ENCODE data around the gene HSPA1B. TPM values are rescaled to one million over a fixed set of nuclear protein-coding genes. Genes with fewer than 3 reads are reported as not detected.
"Not testable (repeated sequence)": the region's sequence is repeated elsewhere in the genome, so short reads cannot be mapped to it uniquely, and the experiment has no call there.

Gene HSPA1B
- polyA plus RNA-seq, 2 of the 4 experiments (the other 2 are of a cell fraction) = 70.6 to 125 TPM

DNA sequence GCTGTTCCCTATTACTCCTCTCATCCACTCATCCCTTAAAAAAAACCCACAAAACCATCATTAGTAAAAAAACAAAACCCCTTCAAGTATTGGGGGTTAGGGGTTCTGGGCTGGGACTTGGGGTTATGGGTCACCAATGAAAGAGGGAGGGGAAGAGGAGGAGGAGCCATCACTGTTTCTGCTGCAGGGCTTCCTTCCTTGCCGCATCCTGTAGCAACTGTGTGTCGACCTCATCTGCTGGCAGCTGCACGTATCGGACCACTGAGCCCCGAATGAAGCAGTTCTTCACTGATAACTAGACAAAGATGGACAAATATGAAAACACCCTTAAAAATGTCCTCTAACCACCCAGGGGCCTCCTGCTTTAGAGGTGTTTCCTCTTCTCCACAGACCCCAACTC is 29.9 kb upstream of the HSPA1B start:
- POLR2A ChIA-PET = interaction anchor here (2.6 kb wide), 1 partner anchor 9 kb away, joined by 18 read pairs; the partner anchor contains the start of gene LSM2
- 91% methylated on average over 5 of the region's 5 CpGs for WGBS (ENCODE audit: missing lambda C conversion rate)
- no peak for FAIRE-seq
- H3K4me3 ChIP-seq = no peak overlapping the region
- no peak for DNase-seq (ENCODE audit: low read depth in 1 of 2, low spot score in 1 of 2)
- peaks cover 20% of the 10 kb centered on the region; the same call in 2 of the 3 replicates for H3K4me1 ChIP-seq
- no peak overlapping the region for H3K4me2 ChIP-seq
- CTCF ChIA-PET = interaction anchor here (3.3 to 3.8 kb wide), 2 partner anchors 8 to 33 kb away, joined by 19 to 27 read pairs; partner anchors contain the start of gene LSM2
- H3K27ac ChIP-seq = no peak overlapping the region
- no peak for ATAC-seq
- no peak for TF ChIP-seq HOXB5 (CRISPR knock-in tag; IDR thresholded peaks at IDR 0.05)
- TF ChIP-seq PHF8 (IDR thresholded peaks at IDR 0.05; ENCODE audit: borderline replicate concordance, low read depth) = no peak
- no peak for TF ChIP-seq CBX2 (IDR thresholded peaks at IDR 0.05; ENCODE audit: borderline replicate concordance, low read depth)
- no peak for TF ChIP-seq ESRRA (IDR thresholded peaks at IDR 0.05; ENCODE audit: borderline replicate concordance, low read length)
- no peak for TF ChIP-seq FOSB (CRISPR knock-in tag; IDR thresholded peaks at IDR 0.05)
- TF ChIP-seq RAD21 (conservative IDR thresholded peaks at IDR 0.05 in 1 of 2, IDR thresholded peaks at IDR 0.05 in 1 of 2) = no peak
- no peak for TF ChIP-seq RNF2 (IDR thresholded peaks at IDR 0.05; ENCODE audit: borderline replicate concordance, low read depth)
- TF ChIP-seq HEYL (CRISPR knock-in tag; IDR thresholded peaks at IDR 0.05) = no peak
- no peak for TF ChIP-seq BHLHE40 (IDR thresholded peaks at IDR 0.05; ENCODE audit: low read depth, low read length)
- no peak for TF ChIP-seq NR3C1 (IDR thresholded peaks at IDR 0.05)
- no peak for TF ChIP-seq RARB (CRISPR knock-in tag; IDR thresholded peaks at IDR 0.05)
- TF ChIP-seq HDAC2 (IDR thresholded peaks at IDR 0.05) = no peak
- TF ChIP-seq RCOR1 (IDR thresholded peaks at IDR 0.05; ENCODE audit: low read depth, low read length) = no peak
- no peak for TF ChIP-seq POLR2AphosphoS2 (conservative IDR thresholded peaks at IDR 0.05; ENCODE audit: low read length)
- TF ChIP-seq KDM5A (IDR thresholded peaks at IDR 0.05) = no peak
- no peak for TF ChIP-seq CBX8 (IDR thresholded peaks at IDR 0.05)
- TF ChIP-seq MAFK (IDR thresholded peaks at IDR 0.05; ENCODE audit: partially characterized antibody) = no peak
- TF ChIP-seq ZC3H11A (IDR thresholded peaks at IDR 0.05) = no peak
- no peaks in the 10 kb centered on the region for H3K9me3 ChIP-seq

DNA sequence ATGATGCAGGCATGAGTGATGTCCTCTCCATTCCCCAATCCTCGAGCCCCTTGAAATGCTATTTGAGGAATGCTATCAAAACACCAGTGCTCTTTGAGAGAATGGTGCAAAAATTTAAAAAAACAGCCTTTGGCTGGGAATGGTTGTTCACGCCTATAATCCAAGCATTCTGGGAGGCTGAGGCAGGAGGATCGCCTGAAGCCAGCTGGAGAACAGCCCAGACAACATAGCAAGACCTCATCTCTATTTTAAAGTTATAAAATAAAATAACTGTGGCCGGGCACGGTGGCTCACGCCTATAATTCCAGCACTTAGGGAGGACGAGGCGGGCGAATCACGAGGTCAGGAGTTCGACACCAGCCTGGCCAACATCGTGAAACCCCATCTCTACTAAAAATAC is 27.8 kb upstream of the HSPA1B start:
- ATAC-seq = no peak
- H3K4me3 ChIP-seq = no peak overlapping the region
- CTCF ChIA-PET = interaction anchor here (1.5 to 2.7 kb wide), 2 partner anchors 30 to 70 kb away, joined by 5 to 12 read pairs; partner anchors contain the start of gene DDAH2
- 93% methylated on average over 12 of the region's 12 CpGs for WGBS (ENCODE audit: missing lambda C conversion rate)
- no peak for DNase-seq (ENCODE audit: low read depth in 1 of 2, low spot score in 1 of 2)
- POLR2A ChIA-PET = interaction anchor here (1.0 to 1.4 kb wide), 2 partner anchors 15 to 28 kb away, joined by 8 read pairs; partner anchors contain the start of genes HSPA1A, HSPA1B and HSPA1L
- no peak for FAIRE-seq
- H3K4me1 ChIP-seq = peaks cover 4% of the 10 kb centered on the region; the same call in 1 of the 3 replicates
- no peak overlapping the region for H3K4me2 ChIP-seq
- TF ChIP-seq PHF8 (IDR thresholded peaks at IDR 0.05; ENCODE audit: borderline replicate concordance, low read depth) (no peak), NFE2L2 (conservative IDR thresholded peaks at IDR 0.05; ENCODE audit: low read length) (no peak), POLR2A (IDR thresholded peaks at IDR 0.05; ENCODE audit: low read length) (no peak), FOXS1 (CRISPR knock-in tag; IDR thresholded peaks at IDR 0.05) (no peak), ZC3H11A (IDR thresholded peaks at IDR 0.05) (no peak)
- TF ChIP-seq, protein P1, sequence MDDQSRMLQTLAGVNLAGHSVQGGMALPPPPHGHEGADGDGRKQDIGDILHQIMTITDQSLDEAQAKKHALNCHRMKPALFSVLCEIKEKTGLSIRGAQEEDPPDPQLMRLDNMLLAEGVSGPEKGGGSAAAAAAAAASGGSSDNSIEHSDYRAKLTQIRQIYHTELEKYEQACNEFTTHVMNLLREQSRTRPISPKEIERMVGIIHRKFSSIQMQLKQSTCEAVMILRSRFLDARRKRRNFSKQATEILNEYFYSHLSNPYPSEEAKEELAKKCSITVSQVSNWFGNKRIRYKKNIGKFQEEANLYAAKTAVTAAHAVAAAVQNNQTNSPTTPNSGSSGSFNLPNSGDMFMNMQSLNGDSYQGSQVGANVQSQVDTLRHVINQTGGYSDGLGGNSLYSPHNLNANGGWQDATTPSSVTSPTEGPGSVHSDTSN (IDR thresholded peaks at IDR 0.05) = no peak
- TF ChIP-seq, protein P2, sequence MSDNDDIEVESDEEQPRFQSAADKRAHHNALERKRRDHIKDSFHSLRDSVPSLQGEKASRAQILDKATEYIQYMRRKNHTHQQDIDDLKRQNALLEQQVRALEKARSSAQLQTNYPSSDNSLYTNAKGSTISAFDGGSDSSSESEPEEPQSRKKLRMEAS (IDR thresholded peaks at IDR 0.05) = no peak
- TF ChIP-seq, protein P3, sequence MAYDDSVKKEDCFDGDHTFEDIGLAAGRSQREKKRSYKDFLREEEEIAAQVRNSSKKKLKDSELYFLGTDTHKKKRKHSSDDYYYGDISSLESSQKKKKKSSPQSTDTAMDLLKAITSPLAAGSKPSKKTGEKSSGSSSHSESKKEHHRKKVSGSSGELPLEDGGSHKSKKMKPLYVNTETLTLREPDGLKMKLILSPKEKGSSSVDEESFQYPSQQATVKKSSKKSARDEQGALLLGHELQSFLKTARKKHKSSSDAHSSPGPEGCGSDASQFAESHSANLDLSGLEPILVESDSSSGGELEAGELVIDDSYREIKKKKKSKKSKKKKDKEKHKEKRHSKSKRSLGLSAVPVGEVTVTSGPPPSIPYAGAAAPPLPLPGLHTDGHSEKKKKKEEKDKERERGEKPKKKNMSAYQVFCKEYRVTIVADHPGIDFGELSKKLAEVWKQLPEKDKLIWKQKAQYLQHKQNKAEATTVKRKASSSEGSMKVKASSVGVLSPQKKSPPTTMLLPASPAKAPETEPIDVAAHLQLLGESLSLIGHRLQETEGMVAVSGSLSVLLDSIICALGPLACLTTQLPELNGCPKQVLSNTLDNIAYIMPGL (CRISPR knock-in tag; IDR thresholded peaks at IDR 0.05; ENCODE audit: borderline replicate concordance) = no peak
- H3K27ac ChIP-seq = no peak overlapping the region
- H3K9me3 ChIP-seq = no peaks in the 10 kb centered on the region

DNA sequence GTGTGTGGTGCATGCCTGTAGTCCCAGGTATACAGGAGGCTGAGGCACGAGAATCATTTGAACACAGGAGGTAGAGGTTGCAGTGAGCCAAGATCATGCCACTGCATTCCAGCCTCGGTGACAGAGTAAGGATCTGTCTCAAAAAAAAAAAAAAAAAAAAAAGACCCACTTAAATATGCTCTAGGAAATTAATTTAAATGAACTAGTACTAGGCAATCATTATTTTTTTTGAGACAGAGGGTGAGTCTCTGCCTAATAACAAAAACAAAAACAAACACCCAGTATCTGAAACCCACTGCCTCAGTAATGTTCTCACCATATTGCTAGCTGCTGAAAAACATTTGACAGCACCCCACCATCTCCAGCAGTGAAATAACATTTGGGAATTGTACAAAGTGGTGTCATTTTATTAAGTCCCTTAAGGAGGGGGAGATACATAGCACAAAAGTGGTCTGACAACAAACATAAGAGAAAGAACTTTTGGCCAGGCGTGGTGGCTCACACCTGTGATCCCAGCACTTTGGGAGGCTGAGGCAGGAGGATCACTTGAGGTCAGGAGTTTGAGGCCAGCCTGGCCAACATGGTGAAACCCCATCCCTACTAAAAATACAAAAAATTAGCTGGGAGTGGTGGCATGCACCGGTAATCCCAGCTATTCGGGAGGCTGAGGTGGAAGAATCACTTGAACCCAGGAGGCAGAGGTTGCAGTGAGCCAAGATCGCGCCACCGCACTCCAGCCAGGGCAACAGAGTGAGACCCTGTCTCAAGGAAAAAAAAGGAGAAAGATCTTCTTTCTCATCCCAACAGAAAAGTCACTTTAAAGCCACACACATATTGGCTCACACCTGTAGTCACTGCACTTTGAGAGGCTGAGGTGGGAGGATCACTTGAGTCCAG is 26.3 kb upstream of the HSPA1B start:
- not testable (repeated sequence) for ATAC-seq; DNase-seq (ENCODE audit: low read depth in 1 of 2, low spot score in 1 of 2); H3K4me1 ChIP-seq; H3K27ac ChIP-seq; H3K4me2 ChIP-seq; H3K9me3 ChIP-seq; FAIRE-seq; H3K4me3 ChIP-seq
- ChIA-PET POLR2A (interaction anchor here (1.1 kb wide), 1 partner anchor 14 kb away, joined by 4 read pairs; the partner anchor contains the start of genes HSPA1A and HSPA1L), CTCF (interaction anchor here (0.8 to 2.7 kb wide), 4 partner anchors 11 to 72 kb away, joined by 3 to 12 read pairs (median 4); partner anchors contain the start of gene DDAH2)
- whole genome bisulfite sequencing (ENCODE audit: missing lambda C conversion rate) = 96% methylated on average over 8 of the region's 8 CpGs

Data from A549 (cell line).